Activated CD4-positive, alpha-beta T cell treated with anti-CD3 and anti-CD28 coated beads for 36 hours (primary cell): Measurements from ENCODE around the gene SHLD1. TPM values are rescaled to one million over a fixed set of nuclear protein-coding genes. Genes with fewer than 3 reads are reported as not detected.

ENCODE experiments used
- ATAC-seq: fragments of 200-7000 bp; cut with Tn5 transposase; one replicate; pipeline ENCODE4 v1.10.0; 2021; ENCODE audit warnings: mild to moderate bottlenecking, moderate library complexity
- CTCF ChIA-PET: fragments of 350-600 bp; sonication (Branson Sonifier 250); formaldehyde crosslinking; loops from one replicate; lab custom pipeline; 2021; ENCODE audit warnings: antibody characterized with exemption; lab: Charles Lee
- POLR2A ChIA-PET: fragments of 350-600 bp; sonication (Branson Sonifier 250); formaldehyde crosslinking; loops from one replicate; lab custom pipeline; 2021; ENCODE audit warnings: antibody characterized with exemption, inconsistent platforms; lab: Charles Lee
- DNase-seq: peaks from one replicate; pipeline ENCODE4 v3.0.0-alpha.2; 2020
- H3K27ac Mint-ChIP-seq: one replicate; pipeline ENCODE4 v1.8.0; 2021; ENCODE audit warnings: mixed read lengths
- H3K27me3 Mint-ChIP-seq: one replicate; pipeline ENCODE4 v1.8.0; 2021; ENCODE audit warnings: mixed read lengths
- H3K36me3 Mint-ChIP-seq: one replicate; pipeline ENCODE4 v1.8.0; 2021; ENCODE audit warnings: low read depth, mixed read lengths
- H3K4me1 Mint-ChIP-seq: one replicate; pipeline ENCODE4 v1.8.0; 2021; ENCODE audit warnings: mixed read lengths
- H3K4me3 Mint-ChIP-seq: one replicate; pipeline ENCODE4 v1.8.0; 2021; ENCODE audit warnings: mild to moderate bottlenecking, moderate library complexity, mixed read lengths
- H3K9me3 Mint-ChIP-seq: one replicate; pipeline ENCODE4 v1.8.0; 2021; ENCODE audit warnings: low read depth, mixed read lengths
- intact Hi-C, 2 experiments: fragments of 100-400 bp; cut with DNase I in 1 of 2; cut with micrococcal nuclease in 1 of 2; formaldehyde crosslinking; loops; one replicate each; pipeline versions ENCODE4 v1.14.2 to v1.15.1; 2022 to 2024; cut with DNase I, micrococcal nuclease
- total RNA-seq, 2 experiments: library from RNA; stranded (reverse); gene quantifications; one replicate each; pipeline ENCODE4 v1.2.3, GENCODE V29; 2021

Gene SHLD1
- total RNA-seq, 2 experiments from 2014 or later, result 10.4 to 10.5 TPM

GRCh38 chr20:5818346-5818681, 68.1 kb downstream of the SHLD1 start:
- Mint-ChIP-seq H3K36me3 (no peaks in the 10 kb centered on the region), H3K4me3 (no peak overlapping the region), H3K27ac (no peak overlapping the region), H3K27me3 (no peaks in the 10 kb centered on the region), H3K9me3 (no peaks in the 10 kb centered on the region), H3K4me1 (peaks cover 7% of the 10 kb centered on the region)
- no peak for ATAC-seq
- no peak for DNase-seq
- ChIA-PET CTCF (interaction anchor here (1.1 kb wide), 1 partner anchor 275 kb away, joined by 5 read pairs; no protein-coding TSS in a partner anchor), POLR2A (no interaction called here)
- intact Hi-C loops, result loop anchor here in 1 of 2 experiments (10.0 kb wide), 1 partner anchor 256 kb away; no protein-coding TSS in a partner anchor

- DNase-seq (no peak), ATAC-seq (no peak)
- Mint-ChIP-seq H3K9me3 (no peaks in the 10 kb centered on the region), H3K27me3 (no peaks in the 10 kb centered on the region), H3K36me3 (no peaks in the 10 kb centered on the region), H3K4me1 (peaks cover 16% of the 10 kb centered on the region), H3K4me3 (no peak overlapping the region), H3K27ac (no peak overlapping the region)
- CTCF ChIA-PET, result interaction anchor here (0.6 to 1.9 kb wide), 4 partner anchors 33 to 617 kb away, joined by 3 to 6 read pairs (median 4); no protein-coding TSS in a partner anchor
- intact Hi-C loops, result no loop called here
- POLR2A ChIA-PET, result no interaction called here
Measured at GRCh38 chr20:5820738-5821137, 70.5 kb downstream of the SHLD1 start.

DNA sequence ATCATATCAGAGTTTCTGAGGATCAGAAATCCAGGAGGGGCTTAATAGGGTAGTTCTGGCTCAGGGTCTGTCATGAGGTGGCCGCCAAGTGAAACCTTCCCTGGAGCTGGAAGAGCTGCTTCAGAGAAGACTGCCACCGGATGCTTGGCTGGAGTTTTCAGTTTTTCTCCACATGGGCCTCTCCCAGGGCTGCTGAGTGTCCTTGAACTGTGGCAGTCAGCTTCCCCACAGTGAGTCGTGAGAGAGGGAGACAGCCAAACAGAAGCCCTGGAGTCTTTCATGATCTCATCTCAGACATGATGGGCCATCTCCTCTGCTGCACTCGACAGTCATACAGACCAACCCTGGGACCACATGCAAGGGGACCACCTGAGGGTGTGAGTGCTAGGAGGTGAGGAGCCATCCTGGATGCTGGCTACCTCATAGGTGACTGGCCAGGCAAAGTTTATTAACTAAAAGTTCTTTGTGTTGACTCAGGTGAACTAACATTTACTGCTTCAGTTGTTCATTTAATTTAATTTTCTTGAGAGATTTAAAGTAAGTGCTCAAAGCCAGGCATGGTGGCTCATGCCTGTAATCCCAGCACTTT, 71.5 kb downstream of the SHLD1 start:
- Mint-ChIP-seq H3K36me3 (no peaks in the 10 kb centered on the region), H3K27ac (no peak overlapping the region), H3K9me3 (no peaks in the 10 kb centered on the region), H3K4me3 (no peak overlapping the region), H3K27me3 (no peaks in the 10 kb centered on the region), H3K4me1 (peaks cover 17% of the 10 kb centered on the region)
- intact Hi-C loops, result no loop called here
- DNase-seq, result no peak
- ChIA-PET CTCF (interaction anchor here (0.9 to 1.4 kb wide), 2 partner anchors 13 to 34 kb away, joined by 3 to 4 read pairs; no protein-coding TSS in a partner anchor), POLR2A (no interaction called here)
- ATAC-seq, result peak; percentile 41

DNA sequence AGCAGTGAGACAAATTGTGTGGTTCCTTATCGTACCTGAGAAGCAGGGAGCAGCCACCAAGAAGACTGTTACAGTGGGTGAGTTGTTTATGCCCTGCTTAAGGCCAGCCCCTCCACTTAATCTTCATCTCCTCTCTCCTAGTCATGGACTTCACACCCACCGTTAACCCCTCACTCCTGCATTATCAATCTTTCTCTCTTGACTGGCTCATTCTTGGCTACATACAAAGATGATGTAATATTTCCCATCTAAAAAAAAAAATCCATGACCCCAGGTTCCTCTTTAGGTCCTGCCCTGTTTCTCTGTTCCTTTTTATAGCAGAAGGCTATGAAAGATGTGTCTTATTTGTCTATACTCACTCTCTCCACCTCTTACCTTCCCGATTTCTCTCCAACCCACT, 72.4 kb downstream of the SHLD1 start:
- POLR2A ChIA-PET, result no interaction called here
- H3K27ac Mint-ChIP-seq, result no peak overlapping the region
- CTCF ChIA-PET, result no interaction called here
- H3K27me3 Mint-ChIP-seq, result no peaks in the 10 kb centered on the region
- H3K4me1 Mint-ChIP-seq, result peaks cover 17% of the 10 kb centered on the region
- H3K9me3 Mint-ChIP-seq, result no peaks in the 10 kb centered on the region
- intact Hi-C loops, result no loop called here
- no peak overlapping the region for H3K4me3 Mint-ChIP-seq
- ATAC-seq, result no peak
- DNase-seq, result no peak
- H3K36me3 Mint-ChIP-seq, result no peaks in the 10 kb centered on the region

DNA sequence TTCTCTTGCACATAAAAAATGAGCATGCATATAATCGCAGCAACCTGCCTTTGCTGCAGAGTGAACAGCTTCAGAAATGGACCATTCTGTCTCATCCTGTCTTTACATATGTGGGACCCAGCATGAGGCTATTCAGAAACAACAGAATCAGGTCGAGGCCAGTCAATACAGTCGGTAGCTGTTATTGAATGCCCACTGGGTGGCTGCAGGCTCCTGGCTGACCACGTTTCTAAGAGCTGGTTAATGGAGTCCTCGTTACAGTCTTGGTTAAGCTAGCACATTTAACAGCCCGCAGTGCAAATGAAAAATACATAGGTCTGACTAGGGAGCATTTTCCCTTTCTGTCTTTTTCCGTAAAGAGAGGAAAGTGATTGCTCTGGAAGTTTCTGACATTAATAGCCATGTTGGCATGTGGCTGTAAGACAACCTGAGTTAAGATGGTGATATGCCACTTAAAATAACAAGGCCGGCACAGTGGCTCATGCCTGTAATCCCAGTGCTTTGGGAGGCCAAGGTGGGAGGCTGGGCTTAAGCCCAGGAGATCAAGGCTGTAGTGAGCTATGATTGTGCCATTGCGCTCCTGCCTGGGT, 75.0 kb downstream of the SHLD1 start:
- H3K4me1 Mint-ChIP-seq, result peaks cover 17% of the 10 kb centered on the region
- H3K36me3 Mint-ChIP-seq, result no peaks in the 10 kb centered on the region
- no peaks in the 10 kb centered on the region for H3K27me3 Mint-ChIP-seq
- no peak overlapping the region for H3K27ac Mint-ChIP-seq
- intact Hi-C loops, result no loop called here
- no peaks in the 10 kb centered on the region for H3K9me3 Mint-ChIP-seq
- ATAC-seq, result no peak
- ChIA-PET POLR2A (no interaction called here), CTCF (interaction anchor here (1.2 to 2.8 kb wide), 2 partner anchors 12 to 14 kb away, joined by 4 to 6 read pairs; no protein-coding TSS in a partner anchor)
- no peak for DNase-seq
- H3K4me3 Mint-ChIP-seq, result no peak overlapping the region

- DNase-seq (no peak), ATAC-seq (no peak)
- Mint-ChIP-seq H3K9me3 (no peaks in the 10 kb centered on the region), H3K27ac (no peak overlapping the region), H3K36me3 (no peaks in the 10 kb centered on the region), H3K4me3 (no peak overlapping the region), H3K4me1 (peaks cover 17% of the 10 kb centered on the region), H3K27me3 (no peaks in the 10 kb centered on the region)
- intact Hi-C loops, result no loop called here
- CTCF ChIA-PET, result interaction anchor here (2.8 kb wide), 1 partner anchor 12 kb away, joined by 6 read pairs; no protein-coding TSS in a partner anchor
- POLR2A ChIA-PET, result no interaction called here
Measured at GRCh38 chr20:5827098-5827853, 77.1 kb downstream of the SHLD1 start.

DNA sequence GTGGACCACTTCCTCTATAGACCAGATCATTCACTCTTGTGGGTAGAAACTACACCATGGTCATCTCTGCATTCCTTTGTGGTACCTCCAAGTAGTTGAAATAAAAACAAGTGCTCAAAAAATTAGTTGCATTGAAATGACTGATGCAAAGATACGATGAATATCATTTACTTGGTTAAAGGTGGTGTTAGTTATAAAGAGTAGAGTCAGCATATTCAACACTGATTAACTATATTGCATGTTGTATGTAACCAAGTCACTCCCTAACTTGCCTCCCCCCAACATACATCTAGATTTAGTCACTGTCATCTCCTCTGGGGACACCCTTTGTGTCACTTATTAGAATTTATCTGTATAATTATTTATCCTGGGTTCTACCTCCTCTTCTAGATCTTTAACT, 77.7 kb downstream of the SHLD1 start:
- ChIA-PET POLR2A (no interaction called here), CTCF (interaction anchor here (2.8 kb wide), 1 partner anchor 12 kb away, joined by 6 read pairs; no protein-coding TSS in a partner anchor)
- Mint-ChIP-seq H3K9me3 (no peaks in the 10 kb centered on the region), H3K4me3 (no peak overlapping the region), H3K27me3 (no peaks in the 10 kb centered on the region), H3K27ac (no peak overlapping the region), H3K4me1 (peaks cover 14% of the 10 kb centered on the region), H3K36me3 (no peaks in the 10 kb centered on the region)
- ATAC-seq (no peak), DNase-seq (no peak)
- intact Hi-C loops, result no loop called here

GRCh38 chr20:5829241-5829809, 79.1 kb downstream of the SHLD1 start:
- DNase-seq (no peak), ATAC-seq (no peak)
- no peaks in the 10 kb centered on the region for H3K27me3 Mint-ChIP-seq
- peaks cover 6% of the 10 kb centered on the region for H3K4me1 Mint-ChIP-seq
- peaks cover 1% of the 10 kb centered on the region for H3K36me3 Mint-ChIP-seq
- intact Hi-C loops, result no loop called here
- H3K4me3 Mint-ChIP-seq, result no peak overlapping the region
- POLR2A ChIA-PET, result no interaction called here
- CTCF ChIA-PET, result no interaction called here
- H3K9me3 Mint-ChIP-seq, result peaks cover 2% of the 10 kb centered on the region
- H3K27ac Mint-ChIP-seq, result no peak overlapping the region

DNA sequence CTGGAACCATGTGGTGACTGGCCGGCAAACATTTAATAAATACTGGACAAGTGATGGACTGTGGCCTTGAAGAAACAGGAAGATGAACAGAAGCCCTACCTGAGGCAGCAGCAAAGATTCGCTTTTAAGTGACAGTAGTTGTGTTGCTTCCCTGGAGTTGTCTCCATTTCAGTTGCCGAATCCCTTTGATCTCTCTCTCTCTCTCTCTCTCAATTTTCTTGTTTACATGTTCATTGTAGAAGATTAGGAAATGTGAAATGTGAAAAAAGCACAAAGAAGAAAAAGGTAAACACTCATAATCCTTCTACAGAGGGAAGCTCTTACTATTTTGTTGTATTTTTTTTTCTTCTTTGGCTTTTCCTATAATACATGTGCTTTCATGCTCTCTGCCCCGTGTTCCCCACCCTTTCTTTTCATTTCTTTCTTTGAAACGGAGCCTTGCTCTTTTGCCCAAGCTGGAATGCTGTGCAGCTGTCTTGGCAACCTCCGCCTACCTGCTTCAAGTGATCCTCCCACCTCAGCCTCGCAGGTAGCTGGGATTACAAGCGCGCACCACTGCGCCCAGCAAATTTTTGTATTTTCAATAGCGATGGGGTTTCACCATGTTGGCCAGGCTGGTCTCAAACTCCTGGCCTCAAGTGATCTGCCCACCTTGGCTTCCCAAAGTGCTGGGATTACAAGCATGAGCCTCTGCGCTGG, 81.5 kb downstream of the SHLD1 start:
- ChIA-PET POLR2A (no interaction called here), CTCF (no interaction called here)
- intact Hi-C loops, result no loop called here
- no peak for ATAC-seq
- no peak for DNase-seq
- peaks cover 2% of the 10 kb centered on the region for H3K9me3 Mint-ChIP-seq
- no peak overlapping the region for H3K4me3 Mint-ChIP-seq
- H3K4me1 Mint-ChIP-seq, result peaks cover 22% of the 10 kb centered on the region
- H3K27me3 Mint-ChIP-seq, result no peaks in the 10 kb centered on the region
- H3K36me3 Mint-ChIP-seq, result peaks cover 1% of the 10 kb centered on the region
- no peak overlapping the region for H3K27ac Mint-ChIP-seq

DNA sequence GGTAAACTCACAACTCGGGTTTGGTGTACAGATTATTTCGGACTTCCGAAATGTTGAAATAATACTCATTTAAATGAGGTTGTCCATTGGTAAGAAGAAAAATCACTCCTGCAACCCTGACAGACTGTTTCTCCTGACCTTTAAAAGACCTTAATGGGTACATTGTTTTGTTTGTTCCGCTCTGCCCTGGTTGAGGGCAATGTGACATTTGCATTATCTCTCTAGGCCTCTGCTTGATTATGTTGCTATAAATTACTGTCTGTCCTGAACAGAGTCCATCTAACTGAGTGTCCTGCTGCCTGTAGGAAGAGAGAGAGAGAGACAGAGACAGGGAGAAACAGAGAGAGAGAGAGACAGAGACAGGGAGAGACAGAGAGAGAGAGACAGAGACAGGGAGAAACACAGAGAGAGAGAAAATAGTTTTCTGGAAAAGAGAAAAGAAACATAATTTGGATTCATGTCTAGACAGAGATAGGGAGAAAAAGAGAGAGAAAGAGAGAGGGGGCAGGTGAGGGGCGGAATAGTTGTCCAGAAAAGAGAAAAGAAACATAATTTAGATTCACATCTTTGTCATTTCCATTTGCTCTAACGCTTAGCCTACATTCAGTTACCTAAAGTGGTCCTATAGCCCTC, 83.2 kb downstream of the SHLD1 start:
- H3K4me1 Mint-ChIP-seq, result peaks cover 31% of the 10 kb centered on the region
- CTCF ChIA-PET, result interaction anchor here (1.0 to 1.6 kb wide), 3 partner anchors 46 to 303 kb away, joined by 3 to 6 read pairs (median 5); no protein-coding TSS in a partner anchor
- peaks cover 2% of the 10 kb centered on the region for H3K9me3 Mint-ChIP-seq
- H3K36me3 Mint-ChIP-seq, result peaks cover 1% of the 10 kb centered on the region
- no peak for ATAC-seq
- POLR2A ChIA-PET, result no interaction called here
- DNase-seq, result no peak
- no peaks in the 10 kb centered on the region for H3K27me3 Mint-ChIP-seq
- no peak overlapping the region for H3K4me3 Mint-ChIP-seq
- H3K27ac Mint-ChIP-seq, result no peak overlapping the region
- intact Hi-C loops, result no loop called here
